T-helper 2 cell treated with Interferon-gamma antibody and Interleukin-4, amounts not matched to agents 100 ng/mL and 5 ng/mL, for 36 hours (primary cell): ENCODE results near the gene CABLES1. TPM values are rescaled to one million over a fixed set of nuclear protein-coding genes. Genes with fewer than 3 reads are reported as not detected.
"Not testable (repeated sequence)": the region's sequence is repeated elsewhere in the genome, so short reads cannot be mapped to it uniquely, and the experiment has no call there.

Source experiments
- intact Hi-C: fragments of 100-400 bp; cut with micrococcal nuclease; formaldehyde crosslinking; loops from one replicate; pipeline ENCODE4 v1.15.1; 2023
- total RNA-seq: library from RNA; stranded (reverse); gene quantifications from 2 replicates; pipeline ENCODE4 v1.2.3, GENCODE V29; 2022

The CABLES1 gene
- total RNA-seq, 1 donor from 2014 or later, result 9.7 TPM

GRCh38 chr18:23237524-23238151, 102.4 kb downstream of the CABLES1 start:
- intact Hi-C loops, result loop anchor here (10.0 kb wide), 3 partner anchors 67 to 777 kb away; partner anchors contain the start of gene TTC39C

DNA sequence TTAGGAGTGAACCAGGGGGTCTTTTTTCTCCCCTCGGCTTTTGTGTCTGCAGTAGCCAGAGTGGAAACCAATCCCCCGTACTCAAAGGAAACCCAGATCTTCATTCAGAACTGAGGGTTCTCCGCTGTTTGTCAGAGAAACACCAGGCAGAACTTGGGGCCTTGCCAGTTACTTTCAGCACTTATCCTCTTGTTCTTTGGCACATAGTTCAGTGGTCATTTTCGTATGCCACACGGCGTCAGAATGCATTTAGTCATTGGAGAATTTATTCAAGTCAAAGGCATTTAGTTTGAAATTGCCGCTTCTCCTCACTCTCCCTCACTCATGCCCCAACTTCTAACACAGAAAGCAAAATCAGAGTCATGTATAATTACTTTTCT, 102.9 kb downstream of the CABLES1 start:
- intact Hi-C loops, result loop anchor here (10.0 kb wide), 3 partner anchors 67 to 777 kb away; partner anchors contain the start of gene TTC39C

- intact Hi-C loops, result loop anchor here (10.0 kb wide), 3 partner anchors 66 to 776 kb away; partner anchors contain the start of gene TTC39C
These were observed 103.5 kb downstream of the CABLES1 start for GRCh38 chr18:23238651-23239349.

- intact Hi-C loops, result loop anchor here (10.0 kb wide), 3 partner anchors 65 to 775 kb away; partner anchors contain the start of gene TTC39C
These were observed 104.0 kb downstream of the CABLES1 start for GRCh38 chr18:23239350-23239692.

DNA sequence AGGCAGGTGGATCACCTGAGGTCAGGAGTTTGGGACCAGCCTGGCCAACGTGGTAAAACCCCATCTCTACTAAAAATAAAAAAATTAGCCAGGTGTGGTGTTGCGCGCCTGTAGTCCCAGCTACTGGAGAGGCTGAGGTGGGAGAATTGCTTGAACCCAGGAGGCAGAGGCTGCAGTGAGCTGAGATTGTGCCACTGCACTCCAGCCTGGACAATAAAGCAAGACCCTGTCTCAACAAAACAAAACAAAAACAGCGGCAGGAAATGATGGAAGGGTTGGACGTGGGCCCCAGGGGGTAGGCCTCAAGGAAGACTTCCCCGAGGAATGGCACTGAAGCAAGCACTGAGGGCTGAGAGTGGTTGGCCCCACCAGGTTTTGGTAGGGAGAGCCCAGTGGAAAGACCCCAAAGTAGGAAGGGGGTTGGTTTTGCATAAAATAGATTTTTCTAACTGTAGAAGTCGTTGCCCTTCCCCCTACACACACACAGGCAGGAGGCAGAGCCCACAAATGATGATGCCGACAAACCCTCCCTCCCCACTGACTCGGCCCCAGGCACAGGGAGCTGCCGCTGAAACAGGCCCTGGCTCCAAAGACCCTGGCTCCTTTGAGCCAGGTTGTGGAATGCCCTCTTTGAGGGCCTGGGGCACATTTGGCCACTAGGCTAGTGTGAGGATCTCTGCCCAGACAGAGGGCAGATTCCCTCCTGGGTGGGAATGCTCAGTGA, 104.8 kb downstream of the CABLES1 start:
- intact Hi-C loops, result loop anchor here (10.0 kb wide), 3 partner anchors 65 to 775 kb away; partner anchors contain the start of gene TTC39C

DNA sequence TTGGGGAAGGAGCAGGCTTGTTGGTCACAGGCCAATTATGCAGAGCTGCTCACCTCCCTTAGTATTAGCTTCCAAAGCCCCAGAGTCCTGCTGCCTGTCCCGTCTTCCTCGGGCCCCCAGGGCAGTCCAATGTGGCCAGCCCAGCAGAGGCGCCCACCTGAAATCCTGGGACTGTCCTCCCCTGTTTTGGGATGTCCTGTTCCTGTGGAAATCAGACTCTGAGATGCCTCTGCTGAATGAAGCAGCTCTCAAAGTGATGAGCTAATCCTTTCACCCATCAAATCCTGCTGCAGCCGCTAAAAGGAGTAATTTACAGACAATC, 105.3 kb downstream of the CABLES1 start:
- intact Hi-C loops, result no loop called here

DNA sequence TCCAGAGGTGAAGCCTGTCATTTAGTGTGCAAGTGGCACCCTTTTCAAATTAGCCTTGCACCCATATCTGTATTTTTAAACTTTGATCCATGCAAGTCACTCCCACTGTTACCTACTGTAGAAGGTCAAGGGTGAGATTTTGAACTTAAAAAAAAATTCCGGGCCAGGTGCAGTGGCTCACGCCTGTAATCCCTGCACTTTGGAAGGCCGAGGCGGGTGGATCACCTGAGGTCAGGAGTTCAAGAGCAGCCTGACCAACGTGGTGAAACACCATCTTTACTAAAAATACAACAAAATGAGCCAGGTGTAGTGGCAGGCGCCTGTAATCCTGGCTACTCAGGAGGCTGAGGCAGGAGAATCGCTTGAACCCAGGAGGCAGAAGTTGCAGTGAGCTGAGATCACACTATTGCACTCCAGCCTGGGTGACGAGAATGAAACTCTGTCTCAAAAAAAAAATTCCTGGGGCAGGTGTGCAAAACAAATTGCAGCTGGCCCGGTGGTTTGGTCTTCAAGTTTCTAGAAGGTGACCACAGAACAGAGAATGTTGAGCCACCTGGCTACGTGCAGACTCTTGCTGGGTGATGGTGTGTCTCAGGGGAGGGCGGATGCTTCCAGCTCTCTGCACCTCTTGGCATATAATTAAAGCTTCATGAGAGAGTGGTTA, 106.7 kb downstream of the CABLES1 start:
- intact Hi-C loops, result not testable (repeated sequence)

GRCh38 chr18:23243178-23243577, 107.9 kb downstream of the CABLES1 start:
- intact Hi-C loops, result no loop called here

DNA sequence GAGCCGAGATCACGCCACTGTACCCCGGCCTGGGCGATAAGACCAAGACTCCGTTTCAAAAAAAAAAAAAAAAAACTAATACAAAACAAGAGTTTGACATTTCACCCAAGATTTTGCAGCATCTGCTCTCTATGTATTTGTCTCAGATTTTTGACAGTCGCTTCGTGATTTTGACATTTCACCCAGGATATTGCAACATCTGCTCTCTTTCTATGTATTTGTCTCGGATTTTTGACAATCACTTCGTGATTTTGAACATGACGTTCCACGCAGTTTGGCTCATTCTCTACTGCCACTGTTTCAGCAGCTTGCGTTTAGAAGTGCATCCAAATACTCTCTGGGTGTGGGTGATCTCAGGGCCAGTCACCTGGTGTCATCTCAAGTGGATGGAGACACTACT, 108.5 kb downstream of the CABLES1 start:
- intact Hi-C loops, result no loop called here

GRCh38 chr18:23244401-23244800, 109.1 kb downstream of the CABLES1 start:
- intact Hi-C loops, result no loop called here

DNA sequence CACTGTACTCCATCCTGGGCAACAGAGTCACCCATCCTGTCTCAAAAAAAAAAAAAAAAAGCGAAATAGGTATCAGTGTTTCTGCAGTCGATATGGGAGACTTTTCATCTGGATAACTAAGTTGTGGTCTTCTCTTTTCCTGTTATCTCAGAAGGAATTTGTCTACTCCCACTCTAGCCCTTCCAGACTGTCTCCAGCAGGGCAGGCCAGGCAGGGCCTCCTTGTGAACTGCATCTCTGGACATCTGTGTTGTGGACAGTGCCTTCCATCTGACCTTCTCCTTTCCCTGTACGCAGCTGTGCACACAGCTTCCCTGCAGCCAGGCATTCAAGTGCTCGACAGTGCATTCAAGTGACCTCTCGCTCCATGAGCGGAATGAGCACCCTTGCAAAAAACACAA, 110.2 kb downstream of the CABLES1 start:
- intact Hi-C loops, result no loop called here

DNA sequence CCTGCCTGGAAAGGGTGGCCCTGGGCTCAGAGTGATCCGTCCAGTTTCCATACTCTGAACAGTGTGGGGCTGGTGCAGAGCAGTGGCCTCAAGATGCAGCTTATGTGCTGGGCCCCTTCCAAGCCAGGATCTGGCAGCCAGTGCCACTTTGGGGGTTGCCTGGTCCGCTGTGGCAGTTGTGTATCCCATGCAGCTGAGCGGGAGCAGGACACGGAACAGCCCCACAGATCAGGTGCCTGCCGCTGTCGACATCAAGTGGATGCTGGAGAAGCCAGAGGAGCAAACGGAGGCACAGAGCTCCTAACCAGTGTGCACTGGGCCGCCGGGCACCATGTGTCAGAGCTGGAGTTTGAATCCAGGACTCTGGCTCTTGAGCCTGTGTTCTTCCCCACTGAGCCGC, 112.0 kb downstream of the CABLES1 start:
- intact Hi-C loops, result no loop called here

GRCh38 chr18:23247896-23248295, 112.6 kb downstream of the CABLES1 start:
- intact Hi-C loops, result no loop called here

DNA sequence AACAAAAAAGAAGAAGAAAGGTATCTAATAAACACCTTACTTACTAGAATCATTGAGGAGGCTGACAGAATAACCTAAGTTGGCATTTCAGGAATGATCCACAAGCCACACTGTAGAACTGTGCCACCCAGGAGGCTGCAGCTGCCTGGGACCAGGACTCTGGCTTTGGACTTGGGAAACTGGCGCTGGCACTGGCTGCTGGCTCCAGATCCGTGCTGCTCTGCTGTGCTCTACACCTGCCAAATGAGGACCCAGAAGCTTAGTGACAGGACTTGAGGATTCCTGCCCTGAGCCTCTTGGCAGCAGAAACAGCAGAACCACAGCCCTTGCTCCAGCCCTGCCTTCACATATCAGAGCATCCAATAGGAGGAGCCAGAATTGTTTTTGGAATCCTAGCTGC, 113.5 kb downstream of the CABLES1 start:
- intact Hi-C loops, result no loop called here

DNA sequence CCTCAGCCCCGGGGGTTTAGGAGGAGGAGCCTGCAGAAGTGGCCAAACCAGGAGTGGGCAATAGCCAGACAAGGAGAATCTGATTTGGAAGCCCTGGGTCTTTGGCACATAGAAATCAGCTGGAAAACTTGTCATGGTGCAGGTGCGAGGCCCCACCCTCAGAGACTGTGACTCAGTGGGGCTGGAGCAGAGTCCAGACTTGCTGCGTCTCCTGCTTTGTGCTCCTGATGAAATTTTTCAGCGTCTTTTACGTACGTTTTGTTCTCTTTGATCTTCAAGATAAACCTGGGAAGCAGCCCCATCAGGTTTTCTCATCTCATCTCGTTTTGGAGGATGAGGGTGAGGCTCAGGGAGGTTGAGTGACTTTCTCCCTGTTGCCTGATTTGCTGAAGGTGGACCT, 114.1 kb downstream of the CABLES1 start:
- intact Hi-C loops, result no loop called here

GRCh38 chr18:23250893-23251656, 115.8 kb downstream of the CABLES1 start:
- intact Hi-C loops, result no loop called here

DNA sequence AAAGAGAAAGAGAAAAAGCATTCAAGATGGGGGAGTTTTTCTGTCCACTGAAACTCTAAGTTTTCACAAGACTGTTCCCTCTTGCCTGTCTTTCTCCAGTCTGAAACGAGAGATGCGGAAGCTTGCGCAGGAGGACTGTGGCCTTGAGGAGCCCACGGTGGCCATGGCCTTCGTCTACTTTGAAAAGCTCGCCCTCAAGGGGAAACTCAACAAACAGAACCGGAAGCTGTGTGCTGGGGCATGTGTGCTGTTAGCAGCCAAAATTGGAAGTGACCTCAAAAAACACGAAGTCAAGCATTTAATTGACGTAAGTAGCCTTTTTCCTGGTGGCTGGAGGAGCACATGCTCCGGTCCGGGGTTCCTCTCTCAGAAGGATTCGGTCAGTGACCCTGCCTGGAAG, 118.3 kb downstream of the CABLES1 start:
- intact Hi-C loops, result no loop called here

DNA sequence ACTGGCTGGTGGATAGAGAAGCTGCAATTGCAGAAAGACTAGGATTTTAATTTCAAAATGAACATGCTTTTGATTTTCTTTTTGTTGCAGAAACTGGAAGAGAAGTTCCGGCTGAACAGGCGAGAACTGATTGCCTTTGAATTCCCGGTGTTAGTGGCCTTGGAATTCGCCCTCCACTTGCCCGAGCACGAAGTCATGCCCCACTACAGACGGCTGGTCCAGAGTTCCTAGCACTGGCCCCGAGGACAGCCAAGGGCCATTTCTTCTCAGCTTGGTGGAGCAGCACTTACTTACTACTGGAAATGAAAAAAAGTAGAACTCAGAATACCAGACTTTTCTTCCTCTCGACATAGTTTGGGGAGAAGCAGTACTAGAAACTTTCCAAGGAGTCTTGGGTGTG, 121.9 kb downstream of the CABLES1 start:
- intact Hi-C loops, result no loop called here

GRCh38 chr18:23257686-23258565, 122.6 kb downstream of the CABLES1 start:
- intact Hi-C loops, result loop anchor here (1.0 kb wide), 1 partner anchor 27 kb away; no protein-coding TSS in a partner anchor
